Measurements from ENCODE around the gene VSTM2B. TPM values are rescaled to one million over a fixed set of nuclear protein-coding genes. Genes with fewer than 3 reads are reported as not detected.

VSTM2B gene
- total RNA-seq, 1 donor from 2014 or later: not detected

DNA sequence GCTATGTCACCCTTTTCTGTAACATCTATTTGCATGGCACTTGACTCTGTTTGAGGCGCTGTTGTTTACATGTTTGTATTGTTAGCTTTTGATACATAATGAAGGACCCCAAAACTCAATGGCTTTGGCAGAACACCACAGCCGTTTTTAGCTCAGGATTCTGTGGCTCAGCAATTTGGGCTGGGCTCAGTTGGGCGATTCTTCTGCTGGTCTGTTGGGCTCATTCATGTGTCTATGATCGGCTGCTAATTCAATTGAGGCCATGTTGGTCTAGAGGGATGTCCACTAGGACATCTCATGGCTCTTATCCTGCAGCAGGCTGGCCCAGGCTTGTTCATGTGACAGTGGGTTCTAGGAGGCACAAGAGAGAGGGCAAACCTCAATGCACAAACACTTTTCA, 33.9 kb downstream of the VSTM2B start:
- intact Hi-C loops (cut with DNase I): no loop called here
- DNase-seq (ENCODE audit: low spot score): peak; percentile 38

GRCh38 chr19:29560313-29561075, 34.7 kb downstream of the VSTM2B start:
- peak; percentile 19 for DNase-seq (ENCODE audit: low spot score)
- intact Hi-C loops (cut with DNase I): no loop called here

- DNase-seq (ENCODE audit: low spot score): peak; percentile 58
- intact Hi-C loops (cut with DNase I): no loop called here
Observed at GRCh38 chr19:29561601-29562000, 35.8 kb downstream of the VSTM2B start.

DNA sequence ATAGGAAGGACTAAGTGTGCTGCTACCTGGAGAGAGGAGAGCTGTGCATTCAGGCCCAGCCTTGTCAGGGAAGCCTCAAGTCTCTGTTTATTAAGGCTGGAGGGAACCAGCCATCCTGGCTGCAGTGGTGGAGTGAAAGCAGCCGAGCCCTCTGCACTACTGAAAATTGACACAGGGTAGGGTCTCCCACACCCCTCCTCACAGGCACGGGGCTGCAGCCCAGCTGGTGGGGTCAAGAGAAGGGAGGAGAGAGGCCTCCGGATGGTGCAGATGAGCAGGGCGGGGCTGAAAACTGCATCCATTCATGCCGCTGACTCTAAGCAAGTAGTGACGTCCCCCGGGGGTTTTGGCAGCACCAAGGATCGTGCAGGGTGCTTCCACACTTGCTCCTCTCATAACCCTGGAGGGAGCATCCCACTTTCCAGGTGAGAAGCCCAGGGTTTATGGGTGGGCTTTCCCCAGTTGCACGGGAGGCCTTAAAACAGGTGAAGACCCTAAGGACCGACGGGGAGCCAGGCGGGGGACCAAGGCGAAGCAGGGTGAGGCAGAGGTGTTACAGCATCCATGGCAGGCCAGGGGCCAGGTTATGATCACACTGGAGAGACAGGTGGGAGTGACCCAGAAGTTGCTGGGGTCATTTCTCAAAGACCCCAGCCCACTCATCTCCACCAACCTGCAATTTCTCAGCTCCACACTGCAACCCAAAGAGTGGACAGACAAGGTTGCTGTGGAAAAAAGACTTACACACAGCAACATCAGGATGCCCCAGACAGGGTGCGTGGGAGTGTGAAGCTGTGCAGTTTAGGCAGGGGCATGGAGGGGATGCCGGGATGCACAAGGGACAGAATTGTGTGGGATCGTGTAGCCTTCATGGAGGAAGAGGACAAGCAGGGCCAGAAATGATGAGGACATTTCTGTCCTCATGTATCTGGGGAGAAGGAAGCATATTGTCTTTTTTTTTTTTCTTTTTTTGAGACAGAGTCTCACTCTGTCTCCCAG, 36.8 kb downstream of the VSTM2B start:
- DNase-seq (ENCODE audit: low spot score): peak; percentile 36
- intact Hi-C loops (cut with DNase I): no loop called here

DNA sequence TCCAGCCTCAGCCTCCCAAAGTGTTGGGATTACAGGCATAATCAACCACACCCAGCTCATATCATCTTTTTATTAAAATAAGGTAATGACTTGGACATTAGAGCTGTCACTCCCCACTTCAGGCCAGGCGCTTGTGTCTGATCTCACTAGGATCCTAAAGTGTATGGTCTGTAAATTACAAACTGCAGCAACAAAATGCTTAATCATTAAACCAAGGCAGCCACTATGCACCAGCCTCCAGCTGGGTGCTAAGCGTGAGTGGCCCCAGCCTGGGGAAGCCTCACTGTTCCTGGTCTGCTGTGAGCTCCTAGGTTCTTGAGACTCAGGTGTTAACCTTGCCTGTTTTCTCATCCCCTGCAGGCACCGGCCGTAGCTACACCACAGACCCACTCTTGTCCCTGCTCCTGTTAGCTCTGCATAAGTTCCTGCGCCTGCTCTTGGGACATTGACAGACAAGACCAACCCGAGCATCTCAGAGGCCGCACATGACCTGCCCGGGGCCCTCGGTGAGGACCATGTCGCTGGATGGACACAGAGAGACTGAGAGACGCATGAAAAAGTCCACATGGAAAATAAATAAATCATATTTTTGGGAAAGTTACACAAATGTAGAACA, 37.8 kb downstream of the VSTM2B start:
- intact Hi-C loops (cut with DNase I): no loop called here
- no peak for DNase-seq (ENCODE audit: low spot score)

GRCh38 chr19:29564574-29565005, 38.8 kb downstream of the VSTM2B start:
- intact Hi-C loops (cut with DNase I): no loop called here
- no peak for DNase-seq (ENCODE audit: low spot score)

GRCh38 chr19:29565171-29565570, 39.4 kb downstream of the VSTM2B start:
- intact Hi-C loops (cut with DNase I): no loop called here
- no peak for DNase-seq (ENCODE audit: low spot score)

DNA sequence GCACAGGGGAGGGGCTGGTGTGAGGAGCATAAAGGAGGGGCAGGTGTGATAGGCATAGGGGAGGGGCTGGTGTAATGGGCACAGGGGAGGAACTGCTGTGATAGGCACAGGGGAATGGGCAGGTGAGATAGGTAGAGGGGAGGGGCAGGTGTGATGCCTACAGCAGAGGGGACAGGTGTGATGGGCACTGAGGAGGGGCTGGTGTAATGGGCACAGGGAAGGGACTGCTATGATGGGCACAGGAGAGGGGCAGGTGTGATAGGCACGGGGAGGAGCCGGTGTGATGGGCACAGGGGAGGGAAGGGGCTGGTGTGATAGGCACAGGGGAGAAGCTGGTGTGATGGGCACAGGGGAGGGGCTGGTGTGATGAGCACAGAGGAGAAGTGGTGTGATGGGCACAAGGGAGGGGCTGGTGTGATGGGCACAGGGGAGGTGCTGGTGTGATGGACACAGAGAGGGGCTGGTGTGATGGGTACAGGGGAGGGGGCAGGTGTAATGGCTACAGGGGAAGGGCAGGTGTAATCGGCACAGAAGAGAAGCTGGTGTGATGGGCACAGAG, 40.8 kb downstream of the VSTM2B start:
- intact Hi-C loops (cut with DNase I): no loop called here
- DNase-seq (ENCODE audit: low spot score): no peak

- intact Hi-C loops (cut with DNase I): no loop called here
- no peak for DNase-seq (ENCODE audit: low spot score)
Observed at GRCh38 chr19:29567366-29567915, 41.6 kb downstream of the VSTM2B start.

- intact Hi-C loops (cut with DNase I): no loop called here
- peak; percentile 50 for DNase-seq (ENCODE audit: low spot score)
Observed at GRCh38 chr19:29568036-29569025, 42.5 kb downstream of the VSTM2B start.

DNA sequence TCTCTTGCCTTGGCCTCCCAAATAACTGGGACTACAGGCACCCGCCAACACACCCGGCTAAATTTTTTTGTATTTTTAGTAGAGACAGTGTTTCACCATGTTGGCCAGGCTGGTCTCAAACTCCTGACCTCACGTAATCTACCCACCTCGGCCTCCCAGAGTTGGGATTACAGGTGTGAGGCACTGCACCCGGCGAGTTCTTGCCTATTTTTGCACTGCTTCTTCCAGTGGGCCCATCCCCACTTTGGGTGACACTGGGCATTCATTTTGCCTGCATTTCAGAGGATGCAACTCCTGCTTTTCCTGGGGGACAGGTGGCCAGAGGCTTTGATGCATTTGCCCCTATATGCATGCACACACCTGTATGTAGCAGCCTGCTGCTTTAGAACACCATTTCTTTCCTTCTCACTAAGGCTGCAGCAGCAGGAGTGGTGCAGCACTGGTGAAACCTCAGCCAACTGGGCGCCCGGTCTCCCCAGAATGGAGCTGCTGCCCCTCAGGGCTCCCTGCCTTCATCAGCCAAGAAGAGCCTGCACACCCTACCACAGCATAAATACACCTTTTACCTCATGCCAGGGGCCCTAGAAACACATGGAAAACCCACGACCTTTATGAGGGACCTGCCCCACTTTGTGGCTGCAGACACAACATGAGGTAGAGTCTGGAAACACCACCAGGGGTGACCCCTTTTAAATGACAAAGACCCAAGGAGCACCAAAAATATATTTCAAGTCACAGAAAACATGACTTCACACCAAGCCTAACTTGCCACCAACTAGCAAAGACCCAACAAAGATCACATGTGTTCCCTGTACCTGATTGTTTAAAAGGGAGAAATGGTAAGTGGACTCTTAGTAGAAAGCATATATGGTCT, 43.5 kb downstream of the VSTM2B start:
- peak; percentile 51 for DNase-seq (ENCODE audit: low spot score)
- intact Hi-C loops (cut with DNase I): no loop called here

- intact Hi-C loops (cut with DNase I): no loop called here
- no peak for DNase-seq (ENCODE audit: low spot score)
Observed at GRCh38 chr19:29571181-29571580, 45.4 kb downstream of the VSTM2B start.

DNA sequence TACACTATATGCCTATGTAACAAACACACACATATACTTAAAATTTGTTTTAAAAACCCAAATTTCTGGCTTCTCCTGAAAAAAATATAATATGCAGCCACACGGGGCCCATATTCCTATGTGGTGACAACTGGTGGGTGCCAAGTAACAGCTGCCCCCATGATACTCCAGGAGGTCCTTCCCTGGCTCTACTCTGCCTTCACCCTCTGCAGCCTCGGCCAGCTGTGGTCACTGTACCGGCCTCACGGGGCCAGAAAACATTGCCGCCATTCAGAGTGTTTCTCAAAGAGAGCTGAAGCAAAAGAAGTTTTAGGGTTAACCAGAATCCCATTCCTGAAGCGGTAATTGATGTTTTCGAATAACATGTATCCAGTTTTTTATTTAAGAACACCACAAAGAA, 47.7 kb downstream of the VSTM2B start:
- intact Hi-C loops (cut with DNase I): no loop called here
- no peak for DNase-seq (ENCODE audit: low spot score)

- intact Hi-C loops (cut with DNase I): no loop called here
- DNase-seq (ENCODE audit: low spot score): no peak
Observed at GRCh38 chr19:29574510-29574909, 48.7 kb downstream of the VSTM2B start.

DNA sequence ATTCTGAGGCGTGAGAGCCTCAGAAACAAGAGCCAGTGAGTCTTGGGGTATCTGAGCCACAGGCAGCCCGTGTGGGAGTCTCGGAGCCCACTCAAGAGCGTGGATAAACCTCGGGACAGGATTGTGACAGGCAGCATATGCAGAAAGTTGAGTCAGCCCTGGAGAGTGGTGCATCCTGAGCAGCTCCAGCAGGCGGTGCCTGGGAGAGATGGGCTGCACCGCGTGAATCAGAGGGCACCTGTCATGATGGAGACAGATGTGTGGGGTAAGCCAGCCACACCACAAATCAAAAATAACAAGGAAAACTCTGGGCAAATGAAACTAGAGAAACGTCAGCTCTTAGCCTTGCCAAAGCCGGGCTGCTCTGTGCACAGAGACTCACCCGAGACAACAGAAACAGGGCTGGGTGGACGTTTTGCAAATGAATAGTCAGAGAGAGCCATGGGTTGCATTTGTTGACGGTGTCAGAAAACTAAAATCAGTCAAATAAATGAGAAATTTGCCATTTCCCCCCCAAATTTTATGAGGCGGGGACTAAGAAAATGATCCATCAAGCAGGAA, 50.3 kb downstream of the VSTM2B start:
- intact Hi-C loops (cut with DNase I): no loop called here
- peak; percentile 43 for DNase-seq (ENCODE audit: low spot score)

- peak; percentile 22 for DNase-seq (ENCODE audit: low spot score)
- intact Hi-C loops (cut with DNase I): no loop called here
Observed at GRCh38 chr19:29576761-29577648, 51.2 kb downstream of the VSTM2B start.

Data from cardiac septum (tissue), 1 donor.